Transverse colon (tissue), 4 donors: ENCODE measurements around the gene GABBR2. TPM values are rescaled to one million over a fixed set of nuclear protein-coding genes. Genes with fewer than 3 reads are reported as not detected.
A peak's percentile ranks its signal among the peaks of the same experiment; 100 is the strongest.

Experiments
- DNase-seq: peaks from one replicate; pipeline ENCODE4 v3.0.0-alpha.2; 2019
- H3K27ac ChIP-seq, 4 donors: fragments of 200-600 bp; sonication (generic); 2 replicates each; pipeline ENCODE4 v1.5.1; 2016 to 2018; ENCODE audit warnings: inconsistent platforms in 4 of 4
- H3K27me3 ChIP-seq: fragments of 200-600 bp; sonication (generic); 2 replicates; pipeline ENCODE4 v1.5.1; 2017; ENCODE audit warnings: inconsistent platforms
- H3K36me3 ChIP-seq, 4 donors: fragments of 200-600 bp; sonication (generic); 2 replicates each; pipeline ENCODE4 v1.5.1; 2017 to 2019; ENCODE audit warnings: inconsistent platforms in 4 of 4
- H3K4me1 ChIP-seq, 4 donors: fragments of 200-600 bp; sonication (generic); 2 replicates each; pipeline ENCODE4 v1.5.1; 2017 to 2020; ENCODE audit warnings: inconsistent platforms in 4 of 4
- H3K4me3 ChIP-seq, 4 donors: fragments of 200-600 bp; sonication (generic); 1 replicate in 1 of 4; 2 replicates in 3 of 4; pipeline versions ENCODE4 v1.5.1 to v1.6.1; 2017 to 2019; ENCODE audit warnings: inconsistent platforms in 4 of 4
- H3K9me3 ChIP-seq, 2 donors: fragments of 200-600 bp; sonication (generic); 2 replicates each; pipeline ENCODE4 v1.5.1; 2017 to 2019; ENCODE audit warnings: inconsistent platforms in 2 of 2
- CTCF ChIP-seq, 5 experiments: fragments of 200-600 bp in 3 of 5; fragments of 450-650 bp in 2 of 5; sonication (generic) in 3 of 5; IDR thresholded peaks; 1 replicate in 2 of 5; 2 replicates in 3 of 5; pipeline ENCODE4 v1.5.1; 2016 to 2017; ENCODE audit warnings: antibody characterized with exemption in 5 of 5, inconsistent platforms in 3 of 5, mild to moderate bottlenecking in 2 of 5, moderate library complexity in 1 of 5
- EP300 ChIP-seq: sonication (generic); formaldehyde crosslinking; IDR thresholded peaks from one replicate; pipeline ENCODE4 v1.6.1; 2017; ENCODE audit warnings: antibody characterized with exemption, low read depth
- POLR2A ChIP-seq: fragments of 450-650 bp; IDR thresholded peaks from one replicate; pipeline ENCODE4 v1.6.1; 2016; ENCODE audit warnings: antibody characterized with exemption, mild to moderate bottlenecking, moderate library complexity
- POLR2AphosphoS5 ChIP-seq, 3 donors: sonication (generic); formaldehyde crosslinking; IDR thresholded peaks; one replicate each; pipeline ENCODE4 v1.6.1; 2016; ENCODE audit warnings: antibody characterized with exemption in 3 of 3
- WGBS, 2 donors: methylation state at CpG; one replicate each; pipeline ENCODE4 v1.1.5; 2018; ENCODE audit warnings: low coverage in 1 of 2; 5-methylcytosine and 5-hydroxymethylcytosine counted together
- in situ Hi-C, 4 donors: fragments of 200-750 bp; cut with MboI; loops; one replicate each; pipeline versions ENCODE4 v1.15.0 to v1.15.1; 2017; ENCODE audit warnings: low sequenced_read_pairs in 3 of 4, low pct_ligation_motif_present in 1 of 4, low pct_unique_long_range_greater_than_20kb in 1 of 4
- intact Hi-C: fragments of 100-400 bp; cut with DNase I; formaldehyde crosslinking; loops from one replicate; pipeline ENCODE4 v1.15.1; 2023; ENCODE audit warnings: low total_unique reads
- total RNA-seq, 4 donors: library from RNA; depleted of rRNA; stranded (reverse); fragments of >200 nt; gene quantifications; one replicate each; pipeline ENCODE4 v1.1.0, GENCODE V29; 2016

GABBR2 gene
- total RNA-seq, 4 donors from 2014 or later: not detected

DNA sequence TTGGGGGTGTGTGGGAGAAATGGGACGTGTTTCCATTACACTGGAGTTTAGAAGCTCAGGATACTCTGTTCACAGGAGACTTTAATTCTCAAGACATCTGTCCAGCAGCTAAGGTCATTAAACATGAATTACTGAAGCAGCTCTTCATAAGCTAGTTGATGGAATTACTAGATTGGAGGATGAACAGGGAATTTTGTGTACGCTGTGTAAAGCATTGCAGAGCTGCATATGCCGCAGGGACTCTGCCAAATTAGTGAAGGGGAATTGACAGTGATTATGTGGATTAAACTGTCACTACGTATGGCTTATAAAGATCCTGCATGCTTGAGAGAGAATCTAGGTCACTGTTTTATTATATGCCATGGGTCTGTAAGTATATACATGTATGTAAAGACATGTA, 275.8 kb downstream of the GABBR2 start:
- Histone ChIP-seq H3K9me3 (no peaks in the 10 kb centered on the region), H3K4me3 (no peak overlapping the region), H3K27ac (no peak overlapping the region), H3K4me1 (no peaks in the 10 kb centered on the region), H3K27me3 (no peaks in the 10 kb centered on the region), H3K36me3 (no peaks in the 10 kb centered on the region)
- no peak for DNase-seq
- in situ Hi-C loops (no loop called here), intact Hi-C loops (no loop called here)
- WGBS, 2 donors: 73 to 75% methylated on average over 2 to 4 of the region's 4 CpGs
- TF ChIP-seq POLR2AphosphoS5 (IDR thresholded peaks at IDR 0.05) (no peak), EP300 (no peak), POLR2A (no peak), CTCF (IDR thresholded peaks at IDR 0.05) (no peak)

DNA sequence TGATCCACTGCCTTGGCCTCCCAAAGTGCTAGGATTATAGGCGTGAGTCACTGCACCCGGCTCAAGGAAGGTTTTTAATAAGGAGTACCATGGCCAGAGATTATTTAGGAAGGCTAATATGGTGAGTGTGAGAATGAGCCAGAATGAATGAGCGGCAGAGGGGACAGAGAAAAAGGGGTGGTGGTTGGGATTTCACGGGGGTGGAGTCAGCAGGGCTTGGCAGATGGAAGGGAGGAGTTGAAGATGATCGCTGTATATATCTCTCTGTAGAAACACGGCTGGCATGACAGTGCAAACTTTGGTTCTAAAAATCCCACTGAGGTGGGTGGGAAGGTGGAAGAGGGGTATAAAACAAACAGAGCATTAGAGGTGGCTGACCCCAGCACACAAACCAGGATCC, 276.6 kb downstream of the GABBR2 start:
- Histone ChIP-seq H3K27ac (no peak overlapping the region), H3K36me3 (no peaks in the 10 kb centered on the region), H3K4me3 (no peak overlapping the region), H3K4me1 (no peaks in the 10 kb centered on the region), H3K9me3 (no peaks in the 10 kb centered on the region), H3K27me3 (no peaks in the 10 kb centered on the region)
- WGBS, 2 donors: 77 to 79% methylated on average over 3 to 6 of the region's 6 CpGs
- in situ Hi-C loops: no loop called here
- TF ChIP-seq POLR2A: no peak
- no peak for TF ChIP-seq CTCF (IDR thresholded peaks at IDR 0.05)
- TF ChIP-seq POLR2AphosphoS5 (IDR thresholded peaks at IDR 0.05): no peak
- no peak for TF ChIP-seq EP300
- intact Hi-C loops: no loop called here
- no peak for DNase-seq

- intact Hi-C loops: no loop called here
These were observed 278.0 kb downstream of the GABBR2 start for GRCh38 chr9:98430535-98431292.

DNA sequence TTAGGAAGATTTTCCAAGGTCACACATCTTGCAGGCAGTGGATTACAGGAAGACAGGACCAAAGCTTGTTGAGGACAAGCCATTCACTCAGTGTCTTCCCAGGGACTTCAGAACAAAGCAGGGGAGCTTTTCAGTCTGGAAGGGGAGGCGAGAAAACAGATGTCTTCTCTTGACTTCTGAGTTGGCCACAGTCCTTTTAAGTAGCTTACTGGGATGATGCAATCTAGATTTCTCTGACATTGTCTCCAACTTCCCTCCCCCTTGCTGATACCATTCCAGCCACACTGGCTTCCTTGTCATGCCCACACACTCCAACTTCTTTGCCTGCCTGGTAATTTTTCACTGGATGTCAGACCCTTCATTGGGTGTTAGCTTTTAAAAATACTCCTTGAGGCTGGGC, 279.1 kb downstream of the GABBR2 start:
- H3K4me3 ChIP-seq: no peak overlapping the region
- 60 to 75% methylated on average over 1 of the region's 1 CpG for WGBS, 2 donors
- no peaks in the 10 kb centered on the region for H3K4me1 ChIP-seq
- H3K36me3 ChIP-seq: no peaks in the 10 kb centered on the region
- TF ChIP-seq POLR2AphosphoS5 (IDR thresholded peaks at IDR 0.05) (no peak), EP300 (no peak), POLR2A (no peak), CTCF (IDR thresholded peaks at IDR 0.05) (no peak)
- no peaks in the 10 kb centered on the region for H3K27me3 ChIP-seq
- H3K27ac ChIP-seq: no peak overlapping the region
- DNase-seq: no peak
- intact Hi-C loops (no loop called here), in situ Hi-C loops (no loop called here)
- H3K9me3 ChIP-seq: no peaks in the 10 kb centered on the region

More at GRCh38 chr9:98430535-98431292, 278.0 kb downstream of the GABBR2 start:
- H3K27ac ChIP-seq: no peak overlapping the region
- no peaks in the 10 kb centered on the region for H3K4me1 ChIP-seq
- no peaks in the 10 kb centered on the region for H3K36me3 ChIP-seq
- in situ Hi-C loops: no loop called here
- peak; percentile 11 for DNase-seq
- H3K27me3 ChIP-seq: no peaks in the 10 kb centered on the region
- no peak overlapping the region for H3K4me3 ChIP-seq
- WGBS, 2 donors: 56 to 64% methylated on average over 3 of the region's 3 CpGs
- TF ChIP-seq EP300: no peak
- no peak for TF ChIP-seq POLR2AphosphoS5 (IDR thresholded peaks at IDR 0.05)
- no peak for TF ChIP-seq CTCF (IDR thresholded peaks at IDR 0.05)
- no peak for TF ChIP-seq POLR2A
- H3K9me3 ChIP-seq: no peaks in the 10 kb centered on the region
